Neural cell (in vitro differentiated cells): ENCODE results near the gene PRKAB1.

Experiments used
- EP300 ChIP-seq: fragments of 450-650 bp; conservative IDR thresholded peaks from 2 replicates; pipeline ENCODE4 v1.6.1; 2014; ENCODE audit warnings: antibody characterized with exemption, mild to moderate bottlenecking, moderate library complexity; ENCODE audit not compliant: poor library complexity, severe bottlenecking
- EZH2 ChIP-seq: fragments of 200-600, 300-800 bp; shearing (Covaris generic), sonication (generic); IDR thresholded peaks from 2 replicates; pipeline ENCODE4 v1.6.1; 2014; ENCODE audit warnings: antibody characterized with exemption, low read length, borderline replicate concordance, mild to moderate bottlenecking; ENCODE audit not compliant: insufficient read depth, poor library complexity, severe bottlenecking
- MXI1 ChIP-seq: fragments of 450-650 bp; conservative IDR thresholded peaks from 2 replicates; pipeline ENCODE4 v1.6.1; 2014; ENCODE audit warnings: antibody characterized with exemption, mild to moderate bottlenecking; ENCODE audit not compliant: poor library complexity, severe bottlenecking
- POLR2AphosphoS5 ChIP-seq: IDR thresholded peaks from 2 replicates; pipeline ENCODE4 v1.6.1; 2012
- RAD21 ChIP-seq: fragments of 450-650 bp; conservative IDR thresholded peaks from 2 replicates; pipeline ENCODE4 v1.6.1; 2014; ENCODE audit warnings: antibody characterized with exemption, mild to moderate bottlenecking, moderate library complexity
- SMC3 ChIP-seq: fragments of 450-650 bp; conservative IDR thresholded peaks from 2 replicates; pipeline ENCODE4 v1.6.1; 2014; ENCODE audit warnings: antibody characterized with exemption, mild to moderate bottlenecking, moderate library complexity; ENCODE audit not compliant: poor library complexity
- TAF1 ChIP-seq: IDR thresholded peaks from 2 replicates; pipeline ENCODE4 v1.6.1; 2012; ENCODE audit warnings: low read depth
- TF ChIP-seq, protein P1 (sequence below): fragments of 450-650 bp; IDR thresholded peaks from 2 replicates; pipeline ENCODE4 v1.5.1; 2014; ENCODE audit warnings: antibody characterized with exemption, mild to moderate bottlenecking, moderate library complexity; ENCODE audit not compliant: poor library complexity, severe bottlenecking
- TF ChIP-seq, protein P2 (sequence below): IDR thresholded peaks from 2 replicates; pipeline ENCODE4 v1.6.1; 2012; ENCODE audit warnings: borderline replicate concordance

DNA sequence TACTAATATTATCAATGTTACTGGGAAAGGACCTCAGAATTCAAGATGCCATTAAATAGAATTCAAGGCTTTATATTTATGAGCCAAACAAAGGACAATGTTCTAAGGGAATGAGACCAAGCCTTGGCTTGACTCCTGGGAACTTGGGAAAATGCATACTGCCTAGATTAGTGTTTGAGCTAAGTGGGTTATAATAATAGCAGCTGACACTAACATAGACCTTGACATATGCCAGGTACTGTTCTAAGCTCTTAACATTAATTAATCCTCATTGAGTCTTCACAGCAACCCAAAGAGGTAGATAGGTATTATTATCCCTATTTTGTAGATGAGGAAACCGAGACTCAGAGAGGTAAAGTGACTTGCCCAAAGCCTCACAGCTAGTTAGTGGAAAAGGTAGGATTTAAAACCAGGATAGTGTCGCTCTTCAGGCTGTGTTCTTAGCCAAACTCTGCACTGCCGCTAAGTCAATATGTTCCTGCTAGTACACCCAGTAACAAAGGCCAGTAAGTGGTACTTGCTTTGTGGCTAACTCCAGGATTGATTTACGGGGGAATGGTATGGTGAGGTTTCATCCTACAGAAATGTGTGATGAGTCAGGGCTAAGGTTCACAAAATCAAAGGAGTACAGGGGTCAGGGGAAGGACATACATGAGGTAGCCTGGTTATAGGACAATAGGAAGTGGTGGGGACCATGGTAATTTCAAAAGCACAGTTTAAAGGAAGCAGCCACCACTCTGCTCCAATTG, 35.8 kb upstream of the PRKAB1 start:
- TF ChIP-seq, protein P1, sequence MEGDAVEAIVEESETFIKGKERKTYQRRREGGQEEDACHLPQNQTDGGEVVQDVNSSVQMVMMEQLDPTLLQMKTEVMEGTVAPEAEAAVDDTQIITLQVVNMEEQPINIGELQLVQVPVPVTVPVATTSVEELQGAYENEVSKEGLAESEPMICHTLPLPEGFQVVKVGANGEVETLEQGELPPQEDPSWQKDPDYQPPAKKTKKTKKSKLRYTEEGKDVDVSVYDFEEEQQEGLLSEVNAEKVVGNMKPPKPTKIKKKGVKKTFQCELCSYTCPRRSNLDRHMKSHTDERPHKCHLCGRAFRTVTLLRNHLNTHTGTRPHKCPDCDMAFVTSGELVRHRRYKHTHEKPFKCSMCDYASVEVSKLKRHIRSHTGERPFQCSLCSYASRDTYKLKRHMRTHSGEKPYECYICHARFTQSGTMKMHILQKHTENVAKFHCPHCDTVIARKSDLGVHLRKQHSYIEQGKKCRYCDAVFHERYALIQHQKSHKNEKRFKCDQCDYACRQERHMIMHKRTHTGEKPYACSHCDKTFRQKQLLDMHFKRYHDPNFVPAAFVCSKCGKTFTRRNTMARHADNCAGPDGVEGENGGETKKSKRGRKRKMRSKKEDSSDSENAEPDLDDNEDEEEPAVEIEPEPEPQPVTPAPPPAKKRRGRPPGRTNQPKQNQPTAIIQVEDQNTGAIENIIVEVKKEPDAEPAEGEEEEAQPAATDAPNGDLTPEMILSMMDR, result no peak
- TF ChIP-seq SMC3, result no peak
- no peak for TF ChIP-seq EZH2
- no peak for TF ChIP-seq POLR2AphosphoS5
- no peak for TF ChIP-seq RAD21
- no peak for TF ChIP-seq TAF1
- no peak for TF ChIP-seq EP300
- TF ChIP-seq MXI1, result no peak
- TF ChIP-seq, protein P2, sequence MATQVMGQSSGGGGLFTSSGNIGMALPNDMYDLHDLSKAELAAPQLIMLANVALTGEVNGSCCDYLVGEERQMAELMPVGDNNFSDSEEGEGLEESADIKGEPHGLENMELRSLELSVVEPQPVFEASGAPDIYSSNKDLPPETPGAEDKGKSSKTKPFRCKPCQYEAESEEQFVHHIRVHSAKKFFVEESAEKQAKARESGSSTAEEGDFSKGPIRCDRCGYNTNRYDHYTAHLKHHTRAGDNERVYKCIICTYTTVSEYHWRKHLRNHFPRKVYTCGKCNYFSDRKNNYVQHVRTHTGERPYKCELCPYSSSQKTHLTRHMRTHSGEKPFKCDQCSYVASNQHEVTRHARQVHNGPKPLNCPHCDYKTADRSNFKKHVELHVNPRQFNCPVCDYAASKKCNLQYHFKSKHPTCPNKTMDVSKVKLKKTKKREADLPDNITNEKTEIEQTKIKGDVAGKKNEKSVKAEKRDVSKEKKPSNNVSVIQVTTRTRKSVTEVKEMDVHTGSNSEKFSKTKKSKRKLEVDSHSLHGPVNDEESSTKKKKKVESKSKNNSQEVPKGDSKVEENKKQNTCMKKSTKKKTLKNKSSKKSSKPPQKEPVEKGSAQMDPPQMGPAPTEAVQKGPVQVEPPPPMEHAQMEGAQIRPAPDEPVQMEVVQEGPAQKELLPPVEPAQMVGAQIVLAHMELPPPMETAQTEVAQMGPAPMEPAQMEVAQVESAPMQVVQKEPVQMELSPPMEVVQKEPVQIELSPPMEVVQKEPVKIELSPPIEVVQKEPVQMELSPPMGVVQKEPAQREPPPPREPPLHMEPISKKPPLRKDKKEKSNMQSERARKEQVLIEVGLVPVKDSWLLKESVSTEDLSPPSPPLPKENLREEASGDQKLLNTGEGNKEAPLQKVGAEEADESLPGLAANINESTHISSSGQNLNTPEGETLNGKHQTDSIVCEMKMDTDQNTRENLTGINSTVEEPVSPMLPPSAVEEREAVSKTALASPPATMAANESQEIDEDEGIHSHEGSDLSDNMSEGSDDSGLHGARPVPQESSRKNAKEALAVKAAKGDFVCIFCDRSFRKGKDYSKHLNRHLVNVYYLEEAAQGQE, result no peak
